Measurements from ENCODE around the gene NOPCHAP1.
"Not testable (repeated sequence)": the region's sequence is repeated elsewhere in the genome, so short reads cannot be mapped to it uniquely, and the experiment has no call there.

Gene NOPCHAP1

GRCh38 chr12:104966677-104967076 is 19.4 kb upstream of the NOPCHAP1 start:
- DNase-seq = no peak

- no peak for DNase-seq
These were observed 16.8 kb upstream of the NOPCHAP1 start for GRCh38 chr12:104969343-104969742.

- DNase-seq = no peak
These were observed 14.8 kb upstream of the NOPCHAP1 start for GRCh38 chr12:104971306-104971705.

- DNase-seq = no peak
These were observed 12.9 kb upstream of the NOPCHAP1 start for GRCh38 chr12:104973250-104973649.

GRCh38 chr12:104974626-104975290 is 11.4 kb upstream of the NOPCHAP1 start:
- DNase-seq = peak; percentile 24 to 75

GRCh38 chr12:104975587-104976343 is 10.4 kb upstream of the NOPCHAP1 start:
- no peak for DNase-seq

- no peak for DNase-seq
These were observed 9.4 kb upstream of the NOPCHAP1 start for GRCh38 chr12:104976703-104977102.

- not testable (repeated sequence) for DNase-seq
These were observed 8.4 kb upstream of the NOPCHAP1 start for GRCh38 chr12:104977688-104978087.

GRCh38 chr12:104985206-104985605 is 910 bp upstream of the NOPCHAP1 start:
- no peak for DNase-seq

GRCh38 chr12:104990950-104991349 is 4.8 kb downstream of the NOPCHAP1 start:
- DNase-seq = no peak

- no peak for DNase-seq
These were observed 5.5 kb downstream of the NOPCHAP1 start for GRCh38 chr12:104991565-104992128.

- no peak for DNase-seq
These were observed 8.2 kb downstream of the NOPCHAP1 start for GRCh38 chr12:104994336-104994735.

- DNase-seq = no peak
These were observed 11.4 kb downstream of the NOPCHAP1 start for GRCh38 chr12:104997541-104997940.

- no peak for DNase-seq
These were observed 12.6 kb downstream of the NOPCHAP1 start for GRCh38 chr12:104998423-104999346.

- no peak for DNase-seq
These were observed 13.2 kb downstream of the NOPCHAP1 start for GRCh38 chr12:104999347-104999685.

GRCh38 chr12:105001476-105001875 is 15.4 kb downstream of the NOPCHAP1 start:
- DNase-seq = no peak

- no peak for DNase-seq
These were observed 27.8 kb downstream of the NOPCHAP1 start for GRCh38 chr12:105013892-105014291.

- no peak for DNase-seq
These were observed 28.5 kb downstream of the NOPCHAP1 start for GRCh38 chr12:105014603-105015002.

GRCh38 chr12:105015543-105015942 is 29.4 kb downstream of the NOPCHAP1 start:
- DNase-seq = no peak

GRCh38 chr12:105018012-105018411 is 31.9 kb downstream of the NOPCHAP1 start:
- DNase-seq = no peak

GRCh38 chr12:105018776-105019175 is 32.7 kb downstream of the NOPCHAP1 start:
- DNase-seq = no peak

GRCh38 chr12:105020241-105020962 is 34.3 kb downstream of the NOPCHAP1 start:
- DNase-seq = no peak

Data from CD4-positive, alpha-beta T cell treated with Interleukin-1 beta for 1 hour (primary cell).